ENCODE data around the gene DLGAP4. TPM values are rescaled to one million over a fixed set of nuclear protein-coding genes. Genes with fewer than 3 reads are reported as not detected.
"Not testable (repeated sequence)": the region's sequence is repeated elsewhere in the genome, so short reads cannot be mapped to it uniquely, and the experiment has no call there.

DLGAP4 gene
- total and polyA plus RNA-seq, 3 experiments from 2014 or later = 15.5 to 19.3 (median 19.1) TPM

GRCh38 chr20:36504295-36504694, 198.2 kb downstream of the DLGAP4 start:
- CTCF ChIA-PET = no interaction called here
- H3K36me3 Mint-ChIP-seq = peaks cover 0 to 68% (median 16%) of the 10 kb centered on the region in 3 donors

DNA sequence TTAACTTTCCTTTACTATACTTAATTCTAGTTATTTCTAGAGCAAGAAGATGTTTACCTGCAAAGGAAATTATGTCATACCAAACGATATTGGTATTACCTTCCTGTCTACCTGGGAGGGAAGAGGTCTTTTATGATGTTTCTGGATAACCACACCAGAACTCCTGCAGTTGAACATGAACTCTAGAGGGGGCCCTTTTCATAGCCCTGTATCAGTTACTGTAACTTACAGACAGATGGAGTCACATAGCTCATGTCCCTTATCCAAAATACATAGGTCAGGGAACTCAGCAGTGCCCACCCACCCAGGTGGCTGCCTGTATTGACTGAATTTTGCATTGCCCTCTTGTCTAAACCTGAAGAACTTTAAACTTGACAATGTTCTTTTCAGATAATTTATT, 200.1 kb downstream of the DLGAP4 start:
- H3K27ac Mint-ChIP-seq = peak overlapping the region in 1 of 8 donors; percentile 55
- no peaks in the 10 kb centered on the region for H3K27me3 Mint-ChIP-seq
- no peak overlapping the region for H3K4me3 Mint-ChIP-seq
- no peaks in the 10 kb centered on the region for H3K9me3 ChIP-seq (ENCODE audit: low read length)
- DNase-seq = peak in 1 of 5 donors; percentile 33
- no peaks in the 10 kb centered on the region for H3K4me1 ChIP-seq (ENCODE audit: insufficient read depth, low read length)
- ChIA-PET POLR2A (no interaction called here), CTCF (interaction anchor here (1.2 kb wide), 1 partner anchor 14 kb away, joined by 5 read pairs; no protein-coding TSS in a partner anchor)
- no peak overlapping the region for H3K4me3 ChIP-seq (ENCODE audit: low read length)
- peaks cover 0 to 54% (median 12%) of the 10 kb centered on the region in 3 donors for H3K36me3 Mint-ChIP-seq
- H3K4me1 Mint-ChIP-seq = peaks cover 3 to 16% (median 8%) of the 10 kb centered on the region in 3 donors
- no peaks in the 10 kb centered on the region for H3K9me3 Mint-ChIP-seq
- H3K27me3 ChIP-seq (ENCODE audit: insufficient read depth, low read length, poor library complexity, severe bottlenecking) = no peaks in the 10 kb centered on the region
- no peak overlapping the region for H3K27ac ChIP-seq (ENCODE audit: low read depth, low read length)
- no peaks in the 10 kb centered on the region for H3K36me3 ChIP-seq (ENCODE audit: insufficient read depth, low read length)

More at GRCh38 chr20:36504295-36504694, 198.2 kb downstream of the DLGAP4 start:
- POLR2A ChIA-PET = no interaction called here
- Histone ChIP-seq H3K36me3 (ENCODE audit: insufficient read depth, low read length) (no peaks in the 10 kb centered on the region), H3K27me3 (ENCODE audit: insufficient read depth, low read length, poor library complexity, severe bottlenecking) (no peaks in the 10 kb centered on the region), H3K9me3 (ENCODE audit: low read length) (no peaks in the 10 kb centered on the region), H3K4me1 (ENCODE audit: insufficient read depth, low read length) (no peaks in the 10 kb centered on the region), H3K4me3 (ENCODE audit: low read length) (no peak overlapping the region), H3K27ac (ENCODE audit: low read depth, low read length) (no peak overlapping the region)
- Mint-ChIP-seq H3K27ac (no peak overlapping the region), H3K9me3 (no peaks in the 10 kb centered on the region), H3K4me1 (peaks cover 5 to 16% (median 8%) of the 10 kb centered on the region in 3 donors), H3K27me3 (no peaks in the 10 kb centered on the region), H3K4me3 (no peak overlapping the region)
- DNase-seq = no peak

- DNase-seq = no peak
- Histone ChIP-seq H3K4me1 (ENCODE audit: insufficient read depth, low read length) (no peaks in the 10 kb centered on the region), H3K27ac (ENCODE audit: low read depth, low read length) (no peak overlapping the region), H3K27me3 (ENCODE audit: insufficient read depth, low read length, poor library complexity, severe bottlenecking) (no peaks in the 10 kb centered on the region), H3K9me3 (ENCODE audit: low read length) (no peaks in the 10 kb centered on the region), H3K36me3 (ENCODE audit: insufficient read depth, low read length) (no peaks in the 10 kb centered on the region), H3K4me3 (ENCODE audit: low read length) (no peak overlapping the region)
- Mint-ChIP-seq H3K4me1 (peaks cover 2 to 7% (median 4%) of the 10 kb centered on the region in 3 donors), H3K36me3 (peaks cover 6 to 51% (median 16%) of the 10 kb centered on the region in 3 donors), H3K9me3 (no peaks in the 10 kb centered on the region), H3K4me3 (no peak overlapping the region), H3K27me3 (no peaks in the 10 kb centered on the region), H3K27ac (peak overlapping the region in 2 of 8 donors; percentile 36 to 74)
- POLR2A ChIA-PET = no interaction called here
- CTCF ChIA-PET = no interaction called here
These were observed 201.6 kb downstream of the DLGAP4 start for GRCh38 chr20:36507746-36508145.

GRCh38 chr20:36519012-36519719, 213.0 kb downstream of the DLGAP4 start:
- Histone ChIP-seq H3K4me3 (ENCODE audit: low read length) (no peak overlapping the region), H3K36me3 (ENCODE audit: insufficient read depth, low read length) (peaks cover 8% of the 10 kb centered on the region), H3K27ac (ENCODE audit: low read depth, low read length) (no peak overlapping the region), H3K4me1 (ENCODE audit: insufficient read depth, low read length) (no peaks in the 10 kb centered on the region), H3K27me3 (ENCODE audit: insufficient read depth, low read length, poor library complexity, severe bottlenecking) (no peaks in the 10 kb centered on the region), H3K9me3 (ENCODE audit: low read length) (no peaks in the 10 kb centered on the region)
- POLR2A ChIA-PET = interaction anchor here (0.5 kb wide), 1 partner anchor 256 kb away, joined by 5 read pairs; no protein-coding TSS in a partner anchor
- Mint-ChIP-seq H3K27ac (no peak overlapping the region), H3K9me3 (no peaks in the 10 kb centered on the region), H3K4me3 (no peak overlapping the region), H3K4me1 (peaks cover 0 to 4% (median 0%) of the 10 kb centered on the region in 3 donors), H3K27me3 (no peaks in the 10 kb centered on the region), H3K36me3 (peaks cover 0 to 55% (median 14%) of the 10 kb centered on the region in 3 donors)
- no peak for DNase-seq
- CTCF ChIA-PET = no interaction called here

DNA sequence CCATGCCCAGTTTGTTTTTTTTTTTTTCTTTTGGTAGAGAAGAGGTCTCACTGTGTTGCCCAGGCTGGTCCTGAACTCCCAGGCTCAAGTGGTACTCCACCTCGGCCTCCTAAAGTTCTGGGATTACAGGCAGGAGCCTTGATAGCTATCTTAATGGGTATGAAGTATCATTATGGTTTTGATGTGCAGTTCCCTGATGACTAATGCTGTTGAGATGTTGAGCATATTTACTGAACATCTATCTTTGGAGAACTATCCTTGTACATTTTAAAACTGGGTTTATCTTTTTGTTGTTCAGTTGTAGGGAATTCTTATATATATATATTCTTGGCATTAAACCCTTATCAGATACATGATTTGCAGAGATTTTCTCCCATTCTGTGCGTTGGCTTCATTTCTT, 213.8 kb downstream of the DLGAP4 start:
- no peak for DNase-seq
- peak overlapping the region in 1 of 8 donors; percentile 49 for H3K27ac Mint-ChIP-seq
- POLR2A ChIA-PET = interaction anchor here (0.5 to 0.7 kb wide), 2 partner anchors 8 to 256 kb away, joined by 5 read pairs; no protein-coding TSS in a partner anchor
- Histone ChIP-seq H3K4me3 (ENCODE audit: low read length) (no peak overlapping the region), H3K9me3 (ENCODE audit: low read length) (no peaks in the 10 kb centered on the region), H3K36me3 (ENCODE audit: insufficient read depth, low read length) (peaks cover 10% of the 10 kb centered on the region), H3K27me3 (ENCODE audit: insufficient read depth, low read length, poor library complexity, severe bottlenecking) (no peaks in the 10 kb centered on the region), H3K4me1 (ENCODE audit: insufficient read depth, low read length) (no peaks in the 10 kb centered on the region), H3K27ac (ENCODE audit: low read depth, low read length) (no peak overlapping the region)
- H3K36me3 Mint-ChIP-seq = peaks cover 0 to 53% (median 11%) of the 10 kb centered on the region in 3 donors
- no peaks in the 10 kb centered on the region for H3K27me3 Mint-ChIP-seq
- no peaks in the 10 kb centered on the region for H3K9me3 Mint-ChIP-seq
- no peak overlapping the region for H3K4me3 Mint-ChIP-seq
- peaks cover 0 to 4% (median 0%) of the 10 kb centered on the region in 3 donors for H3K4me1 Mint-ChIP-seq
- CTCF ChIA-PET = no interaction called here

- H3K36me3 ChIP-seq (ENCODE audit: insufficient read depth, low read length) = peaks cover 19% of the 10 kb centered on the region
- H3K4me1 ChIP-seq (ENCODE audit: insufficient read depth, low read length) = no peaks in the 10 kb centered on the region
- Mint-ChIP-seq H3K4me3 (no peak overlapping the region), H3K27me3 (no peaks in the 10 kb centered on the region), H3K36me3 (peaks cover 4 to 55% (median 12%) of the 10 kb centered on the region in 3 donors), H3K4me1 (peaks cover 0 to 4% (median 0%) of the 10 kb centered on the region in 3 donors), H3K9me3 (no peaks in the 10 kb centered on the region), H3K27ac (peak overlapping the region in 4 of 8 donors; percentile 40 to 78 (median 42))
- no peak overlapping the region for H3K4me3 ChIP-seq (ENCODE audit: low read length)
- DNase-seq = no peak
- no peaks in the 10 kb centered on the region for H3K9me3 ChIP-seq (ENCODE audit: low read length)
- H3K27me3 ChIP-seq (ENCODE audit: insufficient read depth, low read length, poor library complexity, severe bottlenecking) = no peaks in the 10 kb centered on the region
- ChIA-PET CTCF (no interaction called here), POLR2A (no interaction called here)
- H3K27ac ChIP-seq (ENCODE audit: low read depth, low read length) = no peak overlapping the region
These were observed 215.4 kb downstream of the DLGAP4 start for GRCh38 chr20:36521526-36521925.

DNA sequence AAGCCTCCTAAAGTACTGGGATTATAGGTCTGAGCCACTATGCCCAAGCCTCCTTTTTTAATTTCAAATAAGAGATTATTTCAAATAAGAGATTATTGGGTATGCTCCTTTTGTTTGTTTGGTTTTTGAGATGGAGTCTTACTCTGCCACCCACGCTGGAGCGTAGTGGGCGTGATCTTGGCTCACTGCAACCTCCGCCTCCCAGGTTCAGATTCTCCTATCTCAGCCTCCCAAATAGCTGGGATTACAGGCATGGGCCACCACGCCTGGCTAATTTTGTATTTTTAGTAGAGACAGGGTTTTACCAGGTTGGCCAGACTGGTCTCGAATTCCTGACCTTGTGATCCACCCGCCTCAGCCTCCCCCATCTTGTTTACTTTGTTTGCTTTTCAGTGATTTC, 216.3 kb downstream of the DLGAP4 start:
- H3K27me3 ChIP-seq (ENCODE audit: insufficient read depth, low read length, poor library complexity, severe bottlenecking); H3K4me1 ChIP-seq (ENCODE audit: insufficient read depth, low read length); H3K4me3 Mint-ChIP-seq; DNase-seq; POLR2A ChIA-PET; H3K9me3 ChIP-seq (ENCODE audit: low read length); H3K27ac ChIP-seq (ENCODE audit: low read depth, low read length); H3K9me3 Mint-ChIP-seq; H3K27me3 Mint-ChIP-seq; H3K4me1 Mint-ChIP-seq; H3K4me3 ChIP-seq (ENCODE audit: low read length): not testable (repeated sequence)
- peaks cover 26% of the 10 kb centered on the region for H3K36me3 ChIP-seq (ENCODE audit: insufficient read depth, low read length)
- Mint-ChIP-seq H3K36me3 (peaks cover 8 to 64% (median 15%) of the 10 kb centered on the region in 3 donors), H3K27ac (peak overlapping the region in 1 of 8 donors; percentile 41)
- CTCF ChIA-PET = interaction anchor here (1.2 kb wide), 1 partner anchor 252 kb away, joined by 3 read pairs; the partner anchor contains the start of gene DSN1

DNA sequence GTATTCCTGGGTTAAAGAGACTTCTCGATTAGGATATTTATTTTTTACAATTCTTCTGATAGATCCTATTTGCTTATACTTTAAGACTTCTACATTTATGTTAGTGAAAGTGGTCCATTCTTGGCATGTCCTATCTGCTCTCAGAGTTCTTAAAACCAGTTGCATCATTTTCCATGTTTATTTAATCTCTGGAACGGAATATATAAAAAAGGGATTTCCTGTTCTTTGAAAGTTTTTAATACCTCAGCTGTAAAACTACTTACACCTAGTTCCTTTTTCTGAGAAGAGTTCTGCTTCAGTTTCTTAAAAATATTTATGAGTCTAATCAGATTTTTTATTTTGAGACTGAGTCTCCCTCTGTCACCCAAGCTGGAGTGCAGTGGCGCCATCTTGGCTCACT, 217.2 kb downstream of the DLGAP4 start:
- Histone ChIP-seq H3K27ac (ENCODE audit: low read depth, low read length) (no peak overlapping the region), H3K27me3 (ENCODE audit: insufficient read depth, low read length, poor library complexity, severe bottlenecking) (no peaks in the 10 kb centered on the region), H3K4me3 (ENCODE audit: low read length) (no peak overlapping the region), H3K36me3 (ENCODE audit: insufficient read depth, low read length) (peaks cover 27% of the 10 kb centered on the region), H3K4me1 (ENCODE audit: insufficient read depth, low read length) (no peaks in the 10 kb centered on the region), H3K9me3 (ENCODE audit: low read length) (no peaks in the 10 kb centered on the region)
- H3K4me1 Mint-ChIP-seq = peaks cover 0 to 4% (median 0%) of the 10 kb centered on the region in 3 donors
- POLR2A ChIA-PET = no interaction called here
- H3K27me3 Mint-ChIP-seq = no peaks in the 10 kb centered on the region
- DNase-seq = no peak
- CTCF ChIA-PET = no interaction called here
- H3K4me3 Mint-ChIP-seq = no peak overlapping the region
- H3K9me3 Mint-ChIP-seq = no peaks in the 10 kb centered on the region
- H3K36me3 Mint-ChIP-seq = peaks cover 9 to 69% (median 16%) of the 10 kb centered on the region in 3 donors
- no peak overlapping the region for H3K27ac Mint-ChIP-seq
